DMS153 treated with DMSO at 0.1 percent for 48 hours (cell line): ENCODE results near the gene TGFB2.

Experiments used
- DNase-seq: peaks from one replicate; lab custom pipeline; 2025; ENCODE audit not compliant: unreplicated experiment; lab: John Stamatoyannopoulos, UW

Gene TGFB2

DNA sequence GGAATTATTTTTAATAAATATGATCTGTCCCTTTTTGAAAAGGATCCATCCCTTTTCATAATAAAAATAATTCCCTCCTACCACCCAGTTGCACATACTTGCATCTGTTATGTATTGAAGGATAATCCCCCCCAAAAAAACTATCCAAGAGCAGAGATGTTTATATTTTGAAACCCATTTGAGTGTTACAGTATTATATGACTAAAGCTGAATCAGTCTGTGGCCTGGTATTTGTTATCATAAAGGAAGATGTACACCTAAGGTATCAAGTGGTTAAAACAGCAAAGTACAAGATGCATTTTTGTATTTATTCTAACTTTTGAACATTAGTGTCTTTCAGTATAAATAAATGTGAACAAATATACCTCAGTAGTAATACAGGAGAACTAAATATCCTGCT, 12.7 kb upstream of the TGFB2 start:
- no peak for DNase-seq

DNA sequence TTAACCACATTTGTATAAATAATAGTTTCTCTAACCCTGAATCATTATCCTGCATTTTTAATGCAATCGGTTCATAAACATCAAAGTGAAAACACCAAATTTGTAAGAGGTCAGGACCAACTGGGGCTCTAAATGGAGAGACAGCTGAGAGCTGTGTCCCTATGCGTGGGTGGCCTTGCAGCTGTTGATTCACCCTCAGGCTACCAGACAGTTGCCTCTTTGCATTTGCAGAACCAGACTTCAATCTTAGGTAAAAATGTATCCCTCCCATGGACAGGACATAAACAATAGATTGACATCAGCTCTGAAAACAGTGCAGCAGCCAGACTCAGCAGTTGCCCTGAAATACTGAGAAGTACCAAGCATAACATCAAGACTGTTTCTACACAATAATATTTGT, 8.8 kb upstream of the TGFB2 start:
- no peak for DNase-seq

DNA sequence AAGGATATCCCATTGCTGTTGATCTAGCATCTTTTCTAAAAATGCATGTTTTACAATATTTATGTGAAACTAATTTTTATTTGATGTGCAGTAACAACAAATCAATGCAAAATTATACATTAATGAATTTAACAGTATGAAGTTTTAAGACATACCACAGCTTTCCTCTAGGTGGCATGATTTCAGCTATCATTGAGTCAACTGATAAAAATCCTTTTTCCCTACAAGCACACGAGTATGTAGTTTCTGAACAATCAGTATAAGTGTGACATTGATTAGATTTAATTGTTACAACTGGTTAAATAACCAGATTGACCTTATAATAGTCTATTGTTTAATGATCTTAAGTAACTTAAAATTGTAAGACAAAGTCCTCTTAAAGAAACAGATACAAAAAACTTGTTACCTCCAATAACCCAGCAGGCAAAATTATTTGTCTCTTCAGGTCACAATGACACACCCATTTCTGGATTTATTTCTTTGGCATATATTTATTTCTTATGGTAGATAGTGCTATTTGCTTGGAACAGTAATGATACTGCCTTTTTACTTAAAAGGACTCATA, 5.8 kb upstream of the TGFB2 start:
- peak; percentile 63 for DNase-seq

DNA sequence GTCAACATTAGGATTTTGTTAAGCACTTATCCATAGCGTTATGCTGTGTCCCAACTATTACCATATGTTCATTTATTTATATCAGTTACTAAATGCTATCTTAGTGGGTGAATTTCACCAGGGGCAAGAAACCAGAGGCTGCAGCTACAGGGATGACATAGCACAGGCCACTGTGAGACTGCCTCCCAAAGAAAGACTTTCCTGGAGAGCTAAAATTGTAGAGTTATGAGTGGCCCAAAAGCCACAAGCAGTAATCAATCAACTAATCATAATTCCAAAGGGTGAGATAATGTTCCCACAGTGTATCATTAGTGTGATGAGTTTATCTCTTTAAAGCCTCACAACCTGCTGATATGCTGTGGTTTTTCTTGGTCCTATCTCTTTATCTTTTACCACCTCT, 3.8 kb upstream of the TGFB2 start:
- no peak for DNase-seq

DNA sequence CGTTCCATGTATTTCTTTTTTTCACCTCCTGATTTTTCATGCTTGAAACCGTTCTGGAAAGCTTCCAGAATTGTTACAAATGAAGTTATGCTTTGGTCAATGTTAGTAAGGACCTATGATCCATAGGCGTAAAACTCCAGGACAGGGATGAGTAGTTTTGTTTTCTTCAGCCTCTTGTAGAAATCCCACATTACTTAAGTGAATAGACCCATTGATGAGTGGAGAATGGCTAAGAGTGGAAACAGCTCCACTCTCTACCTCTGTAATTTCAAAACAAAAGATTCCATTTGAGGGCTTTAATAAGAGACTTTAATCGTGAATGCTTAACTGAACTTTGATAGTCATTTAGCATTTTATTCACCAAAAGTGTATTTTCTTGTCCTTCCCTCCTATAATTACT, 3.0 kb upstream of the TGFB2 start:
- no peak for DNase-seq

DNA sequence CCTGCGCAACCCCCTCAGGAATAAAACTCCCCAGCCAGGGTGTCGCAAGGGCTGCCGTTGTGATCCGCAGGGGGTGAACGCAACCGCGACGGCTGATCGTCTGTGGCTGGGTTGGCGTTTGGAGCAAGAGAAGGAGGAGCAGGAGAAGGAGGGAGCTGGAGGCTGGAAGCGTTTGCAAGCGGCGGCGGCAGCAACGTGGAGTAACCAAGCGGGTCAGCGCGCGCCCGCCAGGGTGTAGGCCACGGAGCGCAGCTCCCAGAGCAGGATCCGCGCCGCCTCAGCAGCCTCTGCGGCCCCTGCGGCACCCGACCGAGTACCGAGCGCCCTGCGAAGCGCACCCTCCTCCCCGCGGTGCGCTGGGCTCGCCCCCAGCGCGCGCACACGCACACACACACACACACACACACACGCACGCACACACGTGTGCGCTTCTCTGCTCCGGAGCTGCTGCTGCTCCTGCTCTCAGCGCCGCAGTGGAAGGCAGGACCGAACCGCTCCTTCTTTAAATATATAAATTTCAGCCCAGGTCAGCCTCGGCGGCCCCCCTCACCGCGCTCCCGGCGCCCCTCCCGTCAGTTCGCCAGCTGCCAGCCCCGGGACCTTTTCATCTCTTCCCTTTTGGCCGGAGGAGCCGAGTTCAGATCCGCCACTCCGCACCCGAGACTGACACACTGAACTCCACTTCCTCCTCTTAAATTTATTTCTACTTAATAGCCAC, 696 bp downstream of the TGFB2 start:
- peak; percentile 46 for DNase-seq

DNA sequence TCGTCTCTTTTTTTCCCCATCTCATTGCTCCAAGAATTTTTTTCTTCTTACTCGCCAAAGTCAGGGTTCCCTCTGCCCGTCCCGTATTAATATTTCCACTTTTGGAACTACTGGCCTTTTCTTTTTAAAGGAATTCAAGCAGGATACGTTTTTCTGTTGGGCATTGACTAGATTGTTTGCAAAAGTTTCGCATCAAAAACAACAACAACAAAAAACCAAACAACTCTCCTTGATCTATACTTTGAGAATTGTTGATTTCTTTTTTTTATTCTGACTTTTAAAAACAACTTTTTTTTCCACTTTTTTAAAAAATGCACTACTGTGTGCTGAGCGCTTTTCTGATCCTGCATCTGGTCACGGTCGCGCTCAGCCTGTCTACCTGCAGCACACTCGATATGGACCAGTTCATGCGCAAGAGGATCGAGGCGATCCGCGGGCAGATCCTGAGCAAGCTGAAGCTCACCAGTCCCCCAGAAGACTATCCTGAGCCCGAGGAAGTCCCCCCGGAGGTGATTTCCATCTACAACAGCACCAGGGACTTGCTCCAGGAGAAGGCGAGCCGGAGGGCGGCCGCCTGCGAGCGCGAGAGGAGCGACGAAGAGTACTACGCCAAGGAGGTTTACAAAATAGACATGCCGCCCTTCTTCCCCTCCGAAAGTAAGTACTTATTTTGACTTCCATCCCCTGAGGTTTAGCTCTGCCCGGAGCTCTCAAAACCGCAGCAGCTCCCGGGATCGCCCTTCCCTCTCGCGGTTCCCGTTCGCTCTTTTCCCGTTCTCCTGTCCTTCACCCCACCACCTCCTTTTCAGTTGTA, 1.5 kb downstream of the TGFB2 start:
- DNase-seq: no peak

DNA sequence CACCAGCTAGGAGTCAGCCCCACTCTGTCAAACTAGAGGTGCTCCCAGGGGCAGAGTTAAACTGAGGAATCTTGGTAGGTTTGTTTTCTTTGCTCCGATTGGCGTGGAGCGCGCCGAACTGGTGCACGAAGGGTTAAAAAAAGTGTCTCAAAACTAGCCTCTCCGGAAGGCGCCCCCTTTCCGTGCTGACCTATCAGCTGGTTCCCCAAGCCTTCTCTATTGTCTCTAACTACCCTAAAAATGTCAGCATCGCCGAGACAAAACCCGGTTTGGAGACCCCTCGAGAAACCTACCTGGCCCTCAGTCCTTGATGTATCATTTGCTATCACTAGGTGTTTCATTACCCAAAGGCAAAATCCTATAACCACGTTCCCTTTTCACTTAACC, 2.2 kb downstream of the TGFB2 start:
- DNase-seq: no peak

DNA sequence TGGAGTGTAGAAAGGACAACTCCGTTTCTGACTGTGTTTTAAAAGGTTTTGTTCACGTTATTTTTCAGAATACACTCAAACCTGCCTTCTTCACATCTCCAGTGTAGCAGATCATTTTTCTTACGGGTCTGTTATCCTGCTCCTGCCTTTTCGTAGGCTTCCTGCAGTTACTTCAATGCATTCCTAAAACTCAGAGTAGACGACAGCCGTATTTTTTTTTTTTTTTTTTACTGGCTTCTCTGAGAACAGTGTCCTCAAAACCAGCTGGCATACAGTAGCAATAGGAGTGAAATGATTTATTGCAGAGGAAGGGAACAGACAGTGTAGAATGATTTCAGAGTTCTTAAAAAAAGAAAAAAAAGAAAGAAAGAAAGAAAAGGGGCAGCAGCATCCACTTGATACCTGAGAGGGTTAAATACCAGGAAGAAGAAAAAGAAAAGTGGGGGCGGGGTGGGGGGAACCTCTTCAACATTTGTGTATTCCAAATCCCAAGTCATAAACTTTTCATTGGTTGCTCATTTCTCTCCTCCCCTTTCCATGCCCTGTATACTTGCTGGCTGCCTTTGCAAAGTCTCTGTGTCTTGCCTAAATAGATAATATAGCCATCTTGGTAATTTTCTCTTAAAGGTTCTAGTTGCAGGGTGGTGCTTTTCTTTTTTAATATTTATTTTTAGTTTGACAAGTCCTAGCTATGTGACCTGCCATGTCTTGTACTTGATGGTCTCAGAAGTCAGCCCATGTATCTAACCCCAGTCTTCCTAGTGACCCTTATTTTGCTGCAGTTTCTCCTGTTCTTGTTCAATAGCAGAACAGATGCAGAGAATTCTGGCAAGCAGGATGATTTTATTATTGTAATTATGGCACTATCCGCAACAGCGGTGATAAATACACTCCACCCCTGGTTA, 2.8 kb downstream of the TGFB2 start:
- no peak for DNase-seq

DNA sequence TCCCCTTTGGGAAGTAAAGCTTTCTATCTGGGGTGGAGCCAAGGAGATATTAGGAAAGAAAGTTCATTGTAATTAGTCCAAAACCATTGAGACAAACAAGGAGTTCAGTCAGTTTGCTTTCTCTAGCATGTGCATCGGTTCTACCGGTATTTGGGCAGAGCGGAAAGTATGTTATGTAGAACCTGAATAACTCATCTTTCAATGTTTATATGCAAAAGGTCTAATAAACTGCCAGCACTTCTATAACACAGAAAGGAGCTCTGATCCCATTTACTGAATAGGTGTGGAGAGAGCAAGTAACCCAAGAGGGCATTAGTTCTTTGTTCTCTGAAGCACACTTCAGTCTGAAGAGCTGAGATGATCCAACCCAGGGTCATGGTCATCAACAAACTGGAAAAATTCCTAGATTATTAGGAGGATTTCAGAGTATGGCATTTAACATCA, 3.5 kb downstream of the TGFB2 start:
- peak; percentile 35 for DNase-seq

DNA sequence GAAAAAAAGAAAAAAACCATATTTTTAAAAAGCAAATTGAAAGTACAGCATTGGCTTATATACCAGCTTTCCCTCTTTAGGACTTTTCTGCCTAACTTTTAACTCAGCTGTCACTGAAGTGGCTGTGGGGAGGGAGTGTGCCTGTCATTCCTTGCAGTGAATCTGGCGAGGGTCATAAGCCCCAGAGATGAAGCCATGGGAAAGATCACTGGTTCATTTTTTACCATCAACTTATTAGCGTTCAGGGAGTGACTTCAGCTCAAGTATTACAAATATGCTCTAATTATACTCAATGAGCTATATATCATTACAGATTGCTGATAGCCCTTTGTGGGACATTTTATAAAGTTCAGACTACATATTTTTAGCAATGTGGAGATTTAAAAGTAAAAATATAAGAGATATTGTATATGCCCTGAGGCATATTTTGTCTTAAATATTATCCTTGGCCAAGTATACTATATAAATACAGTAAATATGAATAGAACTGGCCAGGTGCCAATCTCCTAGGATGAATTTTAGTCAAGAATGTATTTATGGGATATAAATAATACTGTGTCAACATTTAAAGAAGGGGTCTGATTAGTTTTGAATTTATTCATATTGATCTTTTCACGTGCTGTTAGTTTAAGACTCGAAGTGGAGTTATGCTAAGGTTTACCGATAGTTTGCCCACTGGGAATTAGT, 4.4 kb downstream of the TGFB2 start:
- DNase-seq: no peak

DNA sequence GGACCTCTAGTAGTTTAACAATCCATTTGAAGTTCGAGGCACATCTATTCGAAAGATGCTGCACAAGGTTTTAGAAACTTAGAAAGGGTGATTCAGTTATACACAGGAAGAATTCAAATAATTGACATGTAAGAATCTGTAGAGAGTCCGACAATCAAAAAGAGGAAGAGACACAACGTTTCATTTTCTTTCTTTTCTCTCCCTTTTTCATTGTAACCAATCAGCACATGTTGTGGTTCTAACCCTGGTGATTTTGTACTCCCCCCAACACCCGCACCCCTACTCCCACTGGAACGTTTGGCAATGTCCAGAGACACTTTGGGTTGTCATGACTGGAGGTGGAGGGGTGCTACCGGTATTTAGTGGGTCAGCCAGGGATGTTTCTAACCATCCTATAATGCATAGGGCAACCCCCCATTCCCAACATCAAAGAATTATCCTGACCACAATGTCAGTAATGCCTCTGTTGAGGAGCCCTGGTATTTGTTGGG, 4.9 kb downstream of the TGFB2 start:
- DNase-seq: no peak

DNA sequence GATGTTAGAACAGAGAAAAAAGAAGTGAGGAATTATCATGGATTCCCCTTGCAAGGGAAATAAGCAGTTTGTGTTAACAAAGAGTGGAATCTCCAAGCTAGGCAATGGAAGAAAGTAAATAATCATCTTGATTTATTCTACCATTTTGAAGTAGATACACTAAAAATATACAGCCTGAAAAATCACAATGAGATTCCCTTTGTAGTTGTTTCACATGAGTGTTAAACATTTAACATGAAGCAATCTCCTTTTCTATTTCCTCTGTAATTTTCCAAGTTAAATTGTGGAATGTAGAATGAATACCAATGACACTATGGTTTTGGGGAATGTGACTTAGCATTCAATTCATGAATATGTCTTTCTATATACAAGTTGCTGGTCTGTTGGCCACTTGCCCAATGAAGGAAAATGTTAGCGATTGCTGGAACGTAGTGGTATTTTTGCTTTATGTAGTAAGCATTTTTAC, 5.7 kb downstream of the TGFB2 start:
- DNase-seq: no peak

DNA sequence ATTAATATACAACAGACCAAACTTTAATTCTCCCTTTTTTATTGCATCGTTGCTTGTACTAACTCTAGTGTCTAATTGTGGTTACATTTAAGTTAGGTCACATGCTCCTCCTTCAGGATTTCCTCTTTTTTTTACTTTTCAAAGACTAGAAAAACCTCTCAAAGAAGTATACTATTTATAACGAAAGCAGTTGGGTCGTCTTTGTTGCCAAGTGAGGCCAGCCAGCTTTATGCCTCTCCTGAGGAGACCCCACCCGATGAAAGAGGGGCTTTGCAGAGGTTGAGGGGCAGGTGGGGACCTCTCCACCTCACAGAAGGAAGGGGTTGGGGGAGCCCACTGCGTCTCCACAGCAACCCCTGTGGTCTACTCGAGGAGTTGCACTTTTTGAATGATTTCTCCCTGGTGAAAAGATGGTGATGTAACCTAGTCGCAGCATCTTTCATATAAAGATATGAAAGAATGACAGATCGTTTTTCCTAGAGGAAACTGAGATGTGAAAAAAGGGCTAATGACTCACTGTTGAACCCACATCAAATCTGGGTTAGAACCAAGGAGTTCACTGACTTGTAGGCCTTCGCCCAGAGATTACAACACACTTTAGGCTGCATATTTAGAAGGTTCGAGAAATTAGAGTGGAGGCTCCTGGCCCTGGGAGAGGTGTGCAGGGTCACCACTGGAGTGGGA, 6.4 kb downstream of the TGFB2 start:
- DNase-seq: no peak

DNA sequence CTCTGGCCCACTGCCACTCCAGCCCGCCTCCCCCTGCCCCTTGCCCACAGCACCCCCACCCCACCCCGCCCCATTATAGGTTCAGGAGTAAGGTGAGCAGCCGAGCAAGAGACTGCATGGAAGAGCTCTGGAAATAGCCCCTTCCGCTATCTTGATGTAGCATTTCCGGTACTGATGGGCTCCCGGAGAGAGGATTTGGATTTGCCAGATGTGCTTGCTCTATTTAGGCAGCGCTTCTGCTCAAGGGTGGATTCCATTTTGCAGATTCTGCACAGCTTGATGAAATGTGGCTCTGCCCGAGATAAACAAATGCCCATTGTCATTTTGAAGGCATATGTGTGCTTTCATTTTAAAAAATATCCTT, 6.9 kb downstream of the TGFB2 start:
- no peak for DNase-seq

DNA sequence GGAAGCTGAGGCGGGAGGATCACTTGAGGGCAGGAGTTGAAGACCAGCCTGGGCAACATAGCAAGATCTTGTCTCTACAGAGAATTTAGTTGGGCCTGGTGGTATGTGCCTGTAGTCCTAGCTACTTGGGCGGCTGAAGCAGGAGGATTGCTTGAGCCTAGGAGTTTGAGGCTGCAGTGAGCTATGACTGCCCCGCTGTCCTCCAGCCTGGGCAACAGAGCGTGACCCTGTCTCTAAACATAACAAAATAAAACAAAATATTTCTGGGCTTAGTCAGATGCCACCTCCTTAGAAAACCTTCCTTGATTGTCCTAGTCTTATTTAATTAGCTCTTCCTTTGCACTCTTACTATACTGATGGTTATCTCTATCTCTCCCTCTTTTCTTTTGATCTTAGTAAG, 8.5 kb downstream of the TGFB2 start:
- no peak for DNase-seq

DNA sequence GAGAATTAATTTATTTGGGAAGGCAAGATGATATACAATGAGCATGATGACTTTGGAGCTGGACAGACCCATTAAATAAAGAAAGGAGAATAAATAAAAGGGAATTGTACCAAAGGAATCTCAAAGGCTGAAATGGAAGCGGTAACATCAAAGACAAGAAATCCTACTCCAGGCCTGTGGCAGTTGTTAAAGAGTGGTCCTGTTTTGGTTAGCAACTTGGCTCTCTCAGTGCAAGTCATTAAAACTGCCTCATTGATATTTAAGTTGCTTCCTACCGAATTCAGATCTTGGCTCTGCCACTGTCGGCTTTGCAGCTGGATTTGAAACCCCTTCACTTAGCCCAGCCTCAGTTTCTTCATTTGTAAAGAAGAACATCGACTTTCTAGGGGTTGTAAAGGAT, 10.1 kb downstream of the TGFB2 start:
- no peak for DNase-seq

DNA sequence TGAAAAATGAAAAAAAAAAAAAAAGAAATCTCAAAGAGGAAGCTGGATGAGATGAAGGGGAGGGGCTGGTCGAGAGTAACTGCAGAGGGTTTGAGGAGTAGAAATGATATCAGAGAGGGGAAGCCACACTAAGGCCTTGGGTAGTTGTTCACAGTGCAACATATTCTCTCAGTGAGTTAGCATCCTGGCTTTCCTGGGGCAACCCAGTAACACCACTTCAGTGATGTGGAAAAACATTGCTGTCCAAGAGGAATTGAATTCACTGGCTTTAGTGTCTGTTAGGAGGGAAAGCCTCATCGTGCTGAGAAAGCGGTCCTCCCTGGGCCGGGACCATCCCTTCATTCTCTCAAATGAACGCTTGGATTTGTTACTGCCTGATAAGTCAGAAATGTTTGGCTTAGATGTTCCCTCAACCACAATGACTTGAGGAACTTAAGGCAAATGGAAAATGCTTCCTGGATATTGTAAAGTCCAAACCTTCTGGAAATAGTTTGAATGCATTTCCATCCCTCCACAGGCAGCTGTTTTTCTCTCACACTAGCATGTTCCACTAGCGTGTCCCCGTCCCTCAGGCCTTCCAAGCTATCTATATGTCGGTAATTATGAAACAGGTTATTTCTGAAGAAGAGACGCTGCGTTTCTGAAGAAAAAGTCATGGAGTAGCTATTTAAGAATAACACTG, 12.2 kb downstream of the TGFB2 start:
- no peak for DNase-seq

DNA sequence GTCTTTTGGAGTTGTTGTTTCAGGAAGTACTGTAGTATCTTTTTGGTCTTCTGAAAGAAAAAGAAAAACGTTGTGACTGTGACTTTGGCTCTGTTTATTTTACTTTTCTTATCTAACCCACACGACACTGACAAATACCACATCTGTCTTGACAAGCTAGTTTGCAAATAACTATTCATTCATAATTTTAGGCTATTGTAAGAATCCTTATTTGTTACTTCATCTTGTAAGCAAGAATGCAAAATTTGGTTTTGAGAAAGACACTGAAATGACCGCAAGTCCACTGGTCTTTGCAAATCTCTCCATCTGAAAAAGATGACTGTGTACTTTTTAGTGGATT, 12.7 kb downstream of the TGFB2 start:
- no peak for DNase-seq
